Sciatic nerve (tissue), 2 donors: ENCODE results near the gene DDAH2. TPM values are rescaled to one million over a fixed set of nuclear protein-coding genes. Genes with fewer than 3 reads are reported as not detected.

Experiments
- ATAC-seq: fragments of 200-7000 bp; cut with Tn5 transposase; one replicate; pipeline ENCODE4 v1.9.1; 2020; ENCODE audit warnings: mild to moderate bottlenecking, moderate library complexity
- DNase-seq: peaks from one replicate; pipeline ENCODE4 v3.0.0-alpha.2; 2020; ENCODE audit warnings: low spot score
- intact Hi-C: fragments of 100-400 bp; cut with DNase I; formaldehyde crosslinking; loops from one replicate; pipeline ENCODE4 v1.14.2; 2022
- total RNA-seq: library from RNA; stranded (reverse); fragmentation: NEBNext Ultra II Directional; extraction: Animal tissue kit (Norgen Biotek cat#: 25700); gene quantifications from one replicate; pipeline ENCODE4 v1.2.1, GENCODE V29; 2021
- donor health status: DM: no; HTN: no; CAD: no.
- donor health status: DM: no; HTN: no; CAD: no.

DDAH2 gene
- total RNA-seq: 124 TPM

DNA sequence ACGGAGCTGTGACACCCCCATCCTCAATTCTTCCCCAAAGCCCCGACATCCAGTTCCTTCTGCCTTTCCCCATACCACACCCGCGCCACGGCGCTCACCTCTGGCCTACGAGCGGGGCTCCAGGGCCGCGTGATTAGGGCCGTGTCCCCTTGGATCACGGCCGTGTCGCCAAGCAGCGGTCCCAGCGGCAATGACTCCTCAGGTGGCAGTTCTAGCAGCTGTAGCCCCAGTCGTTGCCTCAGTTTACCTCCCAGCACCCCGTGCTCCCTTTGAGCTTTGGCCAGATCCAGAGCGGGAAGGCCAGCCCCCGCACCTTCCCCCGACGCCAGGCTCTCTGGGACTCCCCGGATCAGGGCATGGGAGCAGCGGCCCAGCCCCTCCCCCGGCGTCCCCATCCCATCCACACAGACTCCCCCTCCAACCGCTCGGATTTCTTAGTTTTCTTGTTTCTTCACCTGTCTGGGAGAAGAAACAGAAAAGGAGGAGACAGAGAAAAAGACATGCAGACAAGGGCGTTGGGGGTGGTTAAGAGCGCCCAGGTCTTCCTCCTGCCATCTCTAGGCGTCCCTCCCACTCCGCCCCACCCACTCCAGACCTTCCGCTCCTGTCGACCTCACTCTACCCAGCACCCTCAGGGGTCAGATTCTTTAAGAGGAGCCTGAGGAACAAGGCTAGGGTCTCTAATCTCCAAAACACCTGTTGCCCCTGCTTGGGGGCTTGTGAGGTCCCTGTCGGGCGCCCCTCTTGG lies at the start of gene DDAH2:
Gene DDAH2, minus strand, starts transcription at position 533 of the 748 bp plus-strand sequence. Its CDS starts 138 bp downstream, at position 395.
- DNase-seq: no peak
- intact Hi-C loops: loop anchor here (10.0 kb wide), 1 partner anchor 106 kb away; no protein-coding TSS in a partner anchor
- ATAC-seq: peak; percentile 57

DNA sequence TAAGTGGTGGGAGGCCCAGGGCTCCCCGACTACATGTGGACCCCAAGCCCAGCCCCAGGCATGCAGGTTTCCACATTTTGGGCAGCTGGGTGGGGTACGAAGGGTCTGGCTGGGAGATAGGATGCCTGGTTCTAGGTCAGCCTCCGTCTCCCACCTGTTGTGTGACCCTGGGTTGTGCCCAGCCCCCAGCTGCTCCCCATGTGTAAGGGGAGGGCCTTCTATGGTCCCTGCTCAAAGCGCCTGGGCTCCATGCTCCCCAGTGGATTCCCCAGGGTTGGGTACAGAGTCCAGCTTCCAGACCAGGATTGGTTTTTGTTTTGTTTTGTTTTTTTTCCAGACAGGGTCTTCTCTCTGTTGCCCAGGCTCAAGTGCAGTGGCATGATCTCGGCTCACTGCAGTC lies 49.1 kb upstream of the DDAH2 start:
- ATAC-seq: no peak
- intact Hi-C loops: no loop called here
- no peak for DNase-seq

GRCh38 chr6:31777667-31778050 lies 48.6 kb upstream of the DDAH2 start:
- no peak for DNase-seq
- intact Hi-C loops: no loop called here
- no peak for ATAC-seq

DNA sequence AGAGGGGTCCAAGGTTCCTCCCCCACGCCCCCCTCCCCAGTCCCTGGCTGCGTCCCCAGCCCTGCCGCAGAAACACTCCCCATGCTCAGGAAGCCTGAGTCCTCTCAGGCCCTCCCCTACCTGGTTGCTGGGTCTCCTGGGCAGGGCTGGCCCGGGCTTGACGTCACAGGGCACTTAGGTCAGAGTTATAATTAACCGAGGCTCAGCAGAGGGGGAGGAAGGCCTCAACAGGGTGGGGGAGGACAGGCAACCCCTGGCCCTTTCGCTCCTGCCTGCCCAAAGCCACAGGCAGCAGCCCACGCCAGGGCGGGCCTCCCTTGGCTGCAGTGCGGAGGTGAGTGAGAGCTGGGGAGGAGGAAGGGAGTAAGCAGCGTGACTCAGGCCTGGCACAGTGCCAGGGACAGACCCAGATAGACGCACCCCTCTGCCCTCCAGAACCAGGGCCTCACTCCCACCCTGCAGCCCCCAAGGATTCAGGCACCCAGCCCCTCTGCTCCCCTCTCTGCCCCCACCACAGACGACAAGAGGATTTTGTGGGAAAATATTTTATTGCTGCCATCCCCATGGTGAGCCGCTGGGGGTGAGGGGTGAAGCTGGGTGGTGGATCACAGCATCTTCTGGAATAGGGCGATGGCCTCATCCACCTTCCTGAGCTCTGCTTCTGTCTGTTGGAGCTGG lies 48.0 kb upstream of the DDAH2 start, which contains the start of gene VWA7:
Gene VWA7, minus strand, starts transcription at position 340 of the 678 bp plus-strand sequence. CDS start 549 bp downstream, outside the sequence.
- DNase-seq (no peak), ATAC-seq (peak; percentile 67)
- intact Hi-C loops: no loop called here

GRCh38 chr6:31776485-31776988 lies 47.4 kb upstream of the DDAH2 start:
- DNase-seq (no peak), ATAC-seq (no peak)
- intact Hi-C loops: no loop called here

- intact Hi-C loops: no loop called here
- ATAC-seq: no peak
Measured at GRCh38 chr6:31775633-31776484, 46.8 kb upstream of the DDAH2 start.

GRCh38 chr6:31775184-31775583 lies 46.1 kb upstream of the DDAH2 start:
- ATAC-seq: no peak
- DNase-seq: no peak
- intact Hi-C loops: no loop called here

More at GRCh38 chr6:31775633-31776484, 46.8 kb upstream of the DDAH2 start:
- no peak for DNase-seq

DNA sequence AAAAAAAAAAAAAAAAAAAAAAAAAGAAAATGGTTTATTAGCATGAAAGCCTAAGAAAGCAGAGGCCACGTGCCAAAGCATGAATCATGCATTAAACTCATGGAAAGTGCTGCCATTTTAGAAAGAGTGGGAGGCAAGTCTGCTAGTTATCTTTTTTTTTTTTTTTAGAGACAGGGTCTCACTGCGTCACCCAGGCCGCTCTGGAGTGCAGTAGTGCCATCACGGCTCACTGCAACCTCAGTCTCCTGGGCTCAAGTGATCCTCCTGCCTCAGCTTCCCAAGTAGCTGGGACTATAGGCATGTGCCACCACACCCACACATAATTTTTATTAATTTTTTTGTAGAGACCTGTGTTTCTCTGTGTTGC lies 42.9 kb upstream of the DDAH2 start:
- intact Hi-C loops: no loop called here
- no peak for DNase-seq
- ATAC-seq: no peak

- ATAC-seq (no peak), DNase-seq (no peak)
- intact Hi-C loops: no loop called here
Measured at GRCh38 chr6:31770860-31771259, 41.8 kb upstream of the DDAH2 start.

DNA sequence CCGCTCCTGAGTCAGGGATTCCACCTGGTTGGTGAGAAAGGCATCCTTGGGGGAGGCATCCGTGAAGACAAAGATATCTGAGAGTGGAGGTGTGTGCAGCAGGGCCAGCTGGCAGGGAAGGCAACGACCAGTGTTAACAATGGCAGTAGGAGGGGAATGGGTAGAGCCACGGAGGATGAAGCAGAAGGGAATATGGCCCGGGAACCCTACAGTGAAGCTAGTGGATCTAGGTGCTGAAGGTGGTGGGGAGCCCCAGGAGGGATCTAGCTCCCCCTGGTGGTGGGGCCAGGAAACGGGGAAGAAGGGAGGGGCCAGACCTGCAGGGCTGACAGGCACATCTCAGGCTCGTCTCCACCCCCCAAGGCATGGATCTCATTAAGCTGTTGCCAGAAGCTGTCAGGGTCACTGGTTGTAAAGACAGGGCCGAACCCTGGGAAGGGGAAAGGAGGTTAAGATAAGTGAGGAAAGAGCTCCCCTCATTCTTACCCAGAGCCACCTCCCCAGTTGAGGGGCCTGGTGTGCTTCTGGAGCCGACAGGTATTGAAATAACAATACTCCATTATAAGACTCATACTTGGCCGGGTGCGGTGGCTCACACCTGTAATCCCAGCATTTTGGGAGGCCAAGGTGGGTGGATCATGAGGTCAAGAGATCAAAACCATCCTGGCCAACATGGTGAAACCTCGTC lies 40.7 kb upstream of the DDAH2 start:
- ATAC-seq: peak; percentile 58
- intact Hi-C loops: no loop called here
- DNase-seq: no peak

DNA sequence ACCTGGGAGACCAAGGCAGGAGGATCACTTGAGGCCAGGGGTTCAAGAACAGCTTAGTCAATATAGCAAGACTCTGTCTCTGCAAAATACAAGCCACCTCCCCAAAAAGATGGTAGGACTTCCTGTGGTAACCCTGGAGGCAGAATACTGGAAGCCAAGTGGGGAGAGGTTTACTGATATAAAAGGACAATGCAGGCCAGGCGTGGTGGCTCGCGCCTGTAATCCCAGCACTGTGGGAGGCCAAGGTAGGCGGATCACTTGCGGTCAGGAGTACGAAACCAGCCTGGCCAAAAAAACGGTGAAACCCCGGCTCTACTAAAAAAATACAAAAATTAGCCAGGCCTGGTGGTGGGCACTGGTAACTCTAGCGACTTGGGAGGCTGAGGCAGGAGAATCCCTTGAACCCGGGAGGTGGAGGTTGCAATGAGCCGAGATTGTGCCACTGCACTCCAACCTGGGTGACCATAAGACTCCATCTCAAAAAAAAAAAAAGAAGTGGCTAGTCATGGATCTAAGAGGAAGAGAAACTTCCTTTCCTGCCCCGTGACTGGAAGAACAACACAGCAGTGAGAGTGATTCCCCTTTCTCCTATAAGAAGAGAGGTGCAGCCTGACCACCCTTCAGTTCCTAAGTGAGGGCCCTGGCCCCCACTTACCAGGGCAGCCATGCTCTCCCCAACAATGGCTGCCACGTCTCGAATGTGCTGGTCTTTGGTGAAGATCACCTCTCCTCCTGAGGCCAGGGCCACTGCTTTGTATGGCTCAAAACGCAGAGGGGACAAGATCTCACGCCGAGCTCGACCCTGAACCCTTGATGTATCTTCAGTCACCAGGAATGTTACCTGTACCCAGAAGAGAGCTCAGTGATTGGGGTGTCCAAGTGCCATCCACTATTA lies 39.5 kb upstream of the DDAH2 start:
- peak; percentile 25 for ATAC-seq
- no peak for DNase-seq
- intact Hi-C loops: no loop called here

- intact Hi-C loops: no loop called here
- ATAC-seq (no peak), DNase-seq (no peak)
Measured at GRCh38 chr6:31767096-31767645, 38.1 kb upstream of the DDAH2 start.

GRCh38 chr6:31765910-31766794 lies 37.1 kb upstream of the DDAH2 start:
- ATAC-seq: peak; percentile 50
- intact Hi-C loops: no loop called here
- no peak for DNase-seq

GRCh38 chr6:31765559-31765909 lies 36.4 kb upstream of the DDAH2 start:
- intact Hi-C loops: no loop called here
- ATAC-seq (no peak), DNase-seq (no peak)

GRCh38 chr6:31764198-31764597 lies 35.1 kb upstream of the DDAH2 start:
- no peak for DNase-seq
- intact Hi-C loops: no loop called here
- ATAC-seq: no peak

DNA sequence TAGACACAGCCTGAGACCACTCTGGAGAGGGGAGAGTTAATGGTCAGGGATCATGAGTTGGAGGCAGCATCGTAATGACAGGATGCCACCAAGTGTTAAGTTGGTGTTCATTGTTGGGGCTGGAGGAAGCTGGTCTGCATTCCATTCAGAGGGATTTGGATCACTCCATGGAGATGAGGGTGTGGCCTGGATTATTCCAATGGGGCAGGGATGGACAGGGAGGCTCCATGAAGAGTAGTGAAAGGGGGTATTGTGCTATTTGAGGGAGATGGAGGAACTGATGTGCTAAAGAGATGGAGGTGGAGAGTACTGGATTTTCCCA lies 34.5 kb upstream of the DDAH2 start:
- no peak for DNase-seq
- peak; percentile 79 for ATAC-seq
- intact Hi-C loops: no loop called here
